SH-SY5Y (cell line): ENCODE data around the gene BCDIN3D.

ENCODE experiments used
- GATA2 ChIP-seq: IDR thresholded peaks from 2 replicates; pipeline ENCODE4 v1.6.1; 2011; ENCODE audit warnings: mild to moderate bottlenecking, low read depth, low read length
- GATA3 ChIP-seq: IDR thresholded peaks from 2 replicates; pipeline ENCODE4 v1.6.1; 2011; ENCODE audit warnings: low read depth, mild to moderate bottlenecking, low read length, moderate library complexity

DNA sequence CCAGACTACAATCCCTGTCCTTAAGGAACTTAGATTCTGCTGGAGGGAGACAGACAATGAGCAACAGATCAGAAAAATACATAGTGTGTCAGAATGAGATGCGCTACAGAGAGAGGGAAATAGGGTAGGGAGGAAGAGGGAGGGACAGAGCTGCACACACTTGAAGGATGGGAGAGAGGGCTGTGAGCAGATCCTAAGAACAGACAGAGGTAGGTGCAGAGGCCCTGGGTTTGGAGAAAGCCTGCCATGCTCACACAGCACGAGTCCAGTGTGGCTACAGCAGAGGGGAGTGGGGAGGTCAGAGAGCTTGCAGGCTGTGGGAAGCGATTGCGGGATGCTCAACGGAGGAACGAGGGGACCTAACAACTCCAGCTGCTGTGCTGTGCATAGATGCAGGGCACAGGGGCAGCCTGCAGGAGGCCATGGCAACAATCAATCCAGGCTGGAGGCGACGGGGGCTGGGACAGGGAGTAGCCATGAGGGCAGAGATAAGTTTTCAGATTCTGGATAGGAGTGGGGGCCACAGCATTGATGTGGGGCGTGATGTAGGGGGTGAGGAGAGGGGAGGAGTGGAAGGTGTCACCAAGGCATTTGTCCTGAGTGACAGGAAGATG is 40.1 kb upstream of the BCDIN3D start:
- TF ChIP-seq GATA2, result no peak
- no peak for TF ChIP-seq GATA3
